DND-41 (cell line): ENCODE results near the gene KIF21A.

Experiments used
- EZH2 ChIP-seq: IDR thresholded peaks from 3 replicates; pipeline ENCODE4 v1.6.1; 2012; ENCODE audit warnings: borderline replicate concordance, low read depth, mild to moderate bottlenecking, moderate library complexity, low read length, inconsistent platforms; ENCODE audit not compliant: severe bottlenecking
- TF ChIP-seq, protein P1 (sequence below): IDR thresholded peaks from 2 replicates; pipeline ENCODE4 v1.5.1; 2012; ENCODE audit warnings: borderline replicate concordance, low read length, moderate library complexity, mild to moderate bottlenecking; ENCODE audit not compliant: poor library complexity, severe bottlenecking; ENCODE audit errors: extremely low read depth

- TF ChIP-seq, protein P1, sequence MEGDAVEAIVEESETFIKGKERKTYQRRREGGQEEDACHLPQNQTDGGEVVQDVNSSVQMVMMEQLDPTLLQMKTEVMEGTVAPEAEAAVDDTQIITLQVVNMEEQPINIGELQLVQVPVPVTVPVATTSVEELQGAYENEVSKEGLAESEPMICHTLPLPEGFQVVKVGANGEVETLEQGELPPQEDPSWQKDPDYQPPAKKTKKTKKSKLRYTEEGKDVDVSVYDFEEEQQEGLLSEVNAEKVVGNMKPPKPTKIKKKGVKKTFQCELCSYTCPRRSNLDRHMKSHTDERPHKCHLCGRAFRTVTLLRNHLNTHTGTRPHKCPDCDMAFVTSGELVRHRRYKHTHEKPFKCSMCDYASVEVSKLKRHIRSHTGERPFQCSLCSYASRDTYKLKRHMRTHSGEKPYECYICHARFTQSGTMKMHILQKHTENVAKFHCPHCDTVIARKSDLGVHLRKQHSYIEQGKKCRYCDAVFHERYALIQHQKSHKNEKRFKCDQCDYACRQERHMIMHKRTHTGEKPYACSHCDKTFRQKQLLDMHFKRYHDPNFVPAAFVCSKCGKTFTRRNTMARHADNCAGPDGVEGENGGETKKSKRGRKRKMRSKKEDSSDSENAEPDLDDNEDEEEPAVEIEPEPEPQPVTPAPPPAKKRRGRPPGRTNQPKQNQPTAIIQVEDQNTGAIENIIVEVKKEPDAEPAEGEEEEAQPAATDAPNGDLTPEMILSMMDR, result no peak
- no peak for TF ChIP-seq EZH2
These were observed 22.2 kb upstream of the KIF21A start for GRCh38 chr12:39464976-39465695.
